ENCODE data around the gene DDX51. TPM values are rescaled to one million over a fixed set of nuclear protein-coding genes. Genes with fewer than 3 reads are reported as not detected.
"Not testable (repeated sequence)": the region's sequence is repeated elsewhere in the genome, so short reads cannot be mapped to it uniquely, and the experiment has no call there.

DDX51 gene
- polyA plus RNA-seq, 4 donors, result 12.9 to 24.7 (median 21.6) TPM

DNA sequence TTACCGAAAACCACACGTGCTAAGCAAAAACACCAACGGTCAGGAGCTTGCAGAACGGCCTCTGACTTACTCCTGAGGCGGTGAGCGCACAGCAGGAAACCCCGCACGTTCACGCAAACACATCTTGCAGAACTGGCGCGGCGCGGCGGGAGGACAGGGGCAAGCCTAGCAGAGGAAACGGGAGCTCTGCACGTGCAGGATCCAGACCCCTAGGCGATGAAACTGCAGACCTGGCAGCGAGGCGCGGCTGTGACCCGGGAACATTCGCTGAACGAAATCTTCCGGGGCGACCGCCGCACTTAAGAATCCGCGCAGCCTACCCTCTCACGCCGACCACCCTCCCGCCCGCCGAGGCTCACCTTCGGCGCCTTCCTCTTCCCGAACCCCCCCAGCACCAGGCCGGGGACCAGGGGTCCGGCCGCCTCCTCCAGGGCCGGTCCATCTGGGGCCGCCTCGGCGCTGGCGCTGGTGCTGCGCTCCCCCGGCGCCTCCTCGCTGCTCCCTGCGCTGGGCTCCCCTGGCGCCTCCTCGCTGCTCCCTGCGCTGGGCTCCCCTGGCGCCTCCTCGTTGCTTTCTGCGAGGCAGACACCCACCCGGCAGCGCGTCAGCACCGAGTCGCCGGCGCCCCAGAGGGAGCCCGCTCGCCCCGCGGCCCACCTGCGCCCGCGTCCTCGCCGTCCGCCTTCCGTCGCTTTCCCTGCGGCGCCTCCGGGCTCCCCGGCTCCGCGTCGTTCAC, 615 bp downstream of the DDX51 start:
- no peak for DNase-seq (ENCODE audit: low read depth in 4 of 4, low spot score in 2 of 4)

DNA sequence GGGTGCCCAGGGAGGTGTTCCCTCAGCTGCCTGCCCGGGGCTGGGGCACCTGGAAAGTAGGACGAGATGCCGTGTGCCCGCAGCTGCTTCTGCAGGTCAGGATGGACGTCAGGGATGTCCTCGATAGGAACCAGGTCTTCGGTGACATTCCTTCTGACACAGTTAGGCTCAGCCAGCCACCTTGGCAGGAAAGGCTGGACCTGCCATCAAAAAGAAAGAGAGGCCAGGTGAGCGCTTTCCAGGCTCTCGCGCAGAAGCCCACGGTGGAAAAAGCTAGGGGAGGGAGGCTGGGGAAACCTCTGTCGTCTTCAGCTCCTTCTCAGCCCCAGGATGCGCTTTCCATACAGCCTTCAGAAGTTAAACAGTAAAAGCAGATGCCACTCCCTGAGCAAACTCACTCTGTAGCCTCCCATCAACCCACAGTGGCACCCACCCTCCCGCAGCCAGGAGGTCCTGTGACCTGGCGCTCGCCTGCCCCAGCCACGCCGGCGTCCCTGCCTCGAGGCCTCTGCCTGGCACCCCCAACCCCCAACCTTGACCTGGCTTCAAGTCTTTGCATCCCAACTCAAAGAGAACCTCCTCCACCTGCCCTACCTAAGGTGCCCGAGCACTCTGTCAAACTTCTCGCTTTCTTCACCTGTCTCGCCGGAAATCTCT, 1.3 kb downstream of the DDX51 start:
- DNase-seq (ENCODE audit: low read depth in 4 of 4, low spot score in 2 of 4), result no peak

DNA sequence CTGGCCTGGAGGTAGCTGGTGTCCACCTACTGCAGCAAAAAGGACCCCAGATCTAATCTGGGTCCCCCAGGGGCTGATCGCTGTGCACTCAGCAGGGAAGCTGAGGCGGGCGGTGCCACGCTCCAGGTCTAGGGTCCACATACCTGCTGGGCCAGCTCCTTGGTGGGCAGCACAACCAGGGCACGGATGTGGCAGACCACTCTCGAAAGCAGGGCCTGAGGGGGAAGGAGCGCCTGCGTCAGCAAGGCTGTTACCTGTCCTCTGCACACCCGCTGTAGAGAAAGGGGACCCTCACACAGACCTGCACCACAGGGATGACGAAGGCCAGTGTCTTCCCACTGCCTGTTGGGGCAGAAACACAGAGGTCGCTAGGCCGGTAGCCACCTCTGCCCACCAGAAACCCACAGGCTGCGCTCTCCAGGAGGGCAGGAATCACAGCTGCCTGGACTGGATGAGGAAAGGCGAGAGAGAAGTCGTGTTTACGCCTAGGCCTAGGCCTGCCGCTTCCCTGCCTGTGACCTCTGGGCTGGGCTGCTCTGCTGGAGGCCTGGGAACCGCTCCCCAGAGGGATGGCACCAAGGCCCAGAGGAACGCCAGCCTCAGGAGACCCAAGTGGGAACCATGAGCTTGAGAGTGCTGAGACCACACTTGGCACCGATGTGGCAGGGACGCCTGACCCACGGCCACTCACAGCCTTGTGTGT, 2.0 kb downstream of the DDX51 start:
- no peak for DNase-seq (ENCODE audit: low read depth in 4 of 4, low spot score in 2 of 4)

GRCh38 chr12:132140918-132141841, 2.9 kb downstream of the DDX51 start:
- DNase-seq (ENCODE audit: low read depth in 4 of 4, low spot score in 2 of 4), result no peak

DNA sequence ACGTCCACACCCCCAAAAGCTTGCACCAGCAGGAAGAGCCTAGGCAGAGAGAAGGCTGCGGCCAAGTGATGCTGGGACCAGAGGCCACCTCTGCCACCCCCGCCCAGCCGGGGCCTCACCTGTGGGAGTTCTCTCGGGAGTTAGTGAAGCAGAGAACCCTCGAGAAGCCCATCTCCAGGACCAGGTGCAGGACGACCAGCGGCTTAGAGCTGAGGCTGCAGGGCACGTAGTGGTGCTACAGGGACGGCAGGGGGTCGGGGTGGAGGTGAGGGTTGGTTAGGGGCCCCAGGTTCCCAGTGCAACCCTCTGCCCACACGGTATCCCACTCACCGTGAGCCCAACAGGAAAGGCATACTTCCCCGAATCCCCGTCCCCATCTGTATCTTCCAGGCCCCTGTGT, 3.6 kb downstream of the DDX51 start:
- no peak for DNase-seq (ENCODE audit: low read depth in 4 of 4, low spot score in 2 of 4)

DNA sequence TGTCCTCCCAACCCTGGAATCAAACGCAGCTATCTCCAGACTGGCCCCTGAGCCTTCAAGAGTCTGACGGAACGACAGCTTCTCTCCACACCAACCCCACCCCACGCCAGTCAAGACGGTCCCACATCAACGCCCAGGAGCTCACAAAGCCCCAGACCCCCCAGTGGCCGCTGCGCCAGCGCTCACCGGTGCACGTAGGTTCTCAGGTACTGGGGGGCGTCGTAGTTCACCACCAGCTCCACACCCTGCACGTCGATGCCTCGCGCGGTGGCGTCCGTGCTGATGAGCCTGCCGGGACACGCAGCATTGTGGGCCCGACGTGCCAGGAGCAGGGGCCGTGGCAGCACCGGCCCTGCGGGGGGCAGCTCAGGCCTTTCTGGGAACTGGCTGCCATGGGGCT, 4.2 kb downstream of the DDX51 start:
- no peak for DNase-seq (ENCODE audit: low read depth in 4 of 4, low spot score in 2 of 4)

DNA sequence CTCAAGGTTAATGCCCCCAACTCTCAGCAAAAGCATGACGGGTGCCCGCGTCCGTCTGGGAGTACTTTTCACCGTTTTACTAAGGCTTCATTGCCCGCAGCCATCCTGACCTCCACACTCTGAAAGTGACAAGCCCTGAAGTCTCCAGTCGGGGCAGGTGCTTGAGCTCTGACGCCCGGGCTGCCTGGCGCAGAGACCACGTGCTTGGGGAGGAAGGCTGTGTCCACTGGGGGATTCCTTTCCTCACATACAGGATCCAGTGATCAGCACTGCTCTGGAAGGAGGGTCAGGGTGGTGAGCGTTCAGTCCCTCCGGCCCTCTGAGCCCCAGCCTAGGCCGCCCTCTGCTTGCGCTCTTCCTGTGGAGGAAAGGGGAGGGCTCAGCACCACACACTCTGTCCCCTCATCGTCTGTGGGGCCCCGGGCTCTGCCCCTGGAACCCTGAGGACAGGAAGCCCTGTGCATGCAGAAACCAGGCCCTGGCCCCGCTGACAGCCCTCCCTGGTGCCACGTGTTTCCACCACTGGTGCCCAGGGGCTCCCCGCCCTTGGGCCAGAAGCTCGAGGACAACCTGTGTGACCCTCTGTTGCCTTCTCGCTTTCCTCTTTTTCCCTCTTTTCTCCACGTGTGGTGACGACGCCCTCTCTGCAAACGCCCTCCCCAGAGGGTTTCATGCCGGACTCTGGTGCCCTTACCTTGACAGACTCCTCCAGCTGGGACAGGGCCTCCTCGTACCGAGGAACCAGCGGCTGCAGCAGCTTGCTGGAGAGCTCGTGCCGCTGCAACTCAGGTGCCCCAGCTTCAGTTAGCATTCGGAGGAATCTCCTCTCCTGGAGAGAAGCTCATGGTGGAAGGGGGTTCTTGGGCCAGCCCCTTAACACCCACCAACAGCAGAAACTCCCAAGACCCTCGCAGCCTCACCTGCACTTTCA, 4.9 kb downstream of the DDX51 start:
- no peak for DNase-seq (ENCODE audit: low read depth in 4 of 4, low spot score in 2 of 4)

- no peak for DNase-seq (ENCODE audit: low read depth in 4 of 4, low spot score in 2 of 4)
Measured at GRCh38 chr12:132137483-132138125, 6.5 kb downstream of the DDX51 start.

DNA sequence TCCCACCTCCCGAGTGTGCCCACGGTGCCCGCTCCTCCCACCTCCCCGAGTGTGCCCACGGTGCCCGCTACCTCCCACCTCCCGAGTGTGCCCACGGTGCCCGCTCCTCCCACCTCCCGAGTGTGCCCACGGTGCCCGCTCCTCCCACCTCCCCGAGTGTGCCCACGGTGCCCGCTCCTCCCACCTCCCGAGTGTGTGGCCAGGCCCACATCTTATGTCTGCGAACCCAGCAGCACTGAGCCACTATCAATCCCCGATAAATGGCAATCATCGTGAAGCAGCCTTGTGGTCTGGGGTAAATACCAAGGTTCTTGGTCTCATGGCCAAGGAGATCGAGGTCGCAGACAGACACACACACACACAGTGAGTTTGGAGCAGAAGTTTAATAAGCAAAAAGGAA, 7.9 kb downstream of the DDX51 start:
- not testable (repeated sequence) for DNase-seq (ENCODE audit: low read depth in 4 of 4, low spot score in 2 of 4)

- not testable (repeated sequence) for DNase-seq (ENCODE audit: low read depth in 4 of 4, low spot score in 2 of 4)
Measured at GRCh38 chr12:132134653-132135183, 9.4 kb downstream of the DDX51 start.

DNA sequence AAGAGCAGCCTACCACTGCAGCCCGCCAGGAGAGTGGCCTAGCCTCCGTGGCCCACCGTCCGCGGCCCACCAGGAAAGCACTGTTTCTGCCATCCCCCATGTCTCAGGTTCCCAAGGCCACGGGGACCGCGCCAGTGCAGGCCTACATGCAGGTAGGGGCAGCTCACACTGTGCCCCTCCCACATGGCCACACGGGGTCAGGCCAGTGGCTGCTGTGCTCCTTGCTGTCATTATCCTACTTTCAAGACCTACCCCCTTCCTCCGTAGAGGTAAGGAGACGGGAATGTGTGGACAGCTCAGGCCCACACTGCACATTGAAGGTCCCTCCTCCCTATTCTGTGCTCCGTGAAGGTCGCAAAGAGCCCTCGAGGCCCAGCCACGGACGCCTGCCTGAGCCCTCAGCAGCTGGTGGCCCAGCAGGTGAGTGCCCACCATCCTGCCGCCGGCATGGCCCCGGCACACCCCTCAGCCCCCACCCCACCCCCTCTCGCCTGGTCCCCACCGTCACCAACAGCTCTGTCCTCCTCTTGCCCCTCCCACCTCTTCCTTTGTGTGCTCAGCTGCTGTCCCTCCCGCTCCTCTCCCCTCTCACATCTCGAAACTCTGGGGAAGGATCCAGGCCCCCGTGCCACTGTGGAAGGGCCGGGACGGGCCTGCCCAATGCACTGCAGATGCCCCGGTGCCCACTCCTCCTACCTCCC, 10.0 kb downstream of the DDX51 start:
- DNase-seq (ENCODE audit: low read depth in 4 of 4, low spot score in 2 of 4), result no peak

GRCh38 chr12:132132609-132133430, 11.3 kb downstream of the DDX51 start:
- DNase-seq (ENCODE audit: low read depth in 4 of 4, low spot score in 2 of 4), result no peak

DNA sequence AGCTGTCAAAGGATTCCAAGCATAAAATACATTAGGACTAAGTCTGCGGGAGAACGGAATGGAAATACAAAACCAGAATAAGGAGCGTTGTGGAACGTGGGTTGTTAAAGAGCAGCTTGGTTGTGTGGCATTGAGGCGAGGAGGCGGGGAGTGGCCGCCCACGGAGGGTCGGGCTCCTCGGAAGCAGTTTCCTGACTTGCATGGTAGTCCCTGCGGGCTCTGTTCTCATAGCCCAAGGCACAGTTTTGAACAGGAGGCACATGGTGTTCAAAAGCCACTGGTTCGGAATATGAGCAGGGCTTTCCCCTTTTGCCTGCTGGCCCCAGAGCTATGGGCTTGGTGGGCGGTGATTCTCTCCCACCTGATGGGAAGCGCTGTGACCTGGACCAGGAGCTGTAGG, 12.2 kb downstream of the DDX51 start:
- DNase-seq (ENCODE audit: low read depth in 4 of 4, low spot score in 2 of 4), result no peak

GRCh38 chr12:132131229-132131628, 12.9 kb downstream of the DDX51 start:
- DNase-seq (ENCODE audit: low read depth in 4 of 4, low spot score in 2 of 4), result no peak

GRCh38 chr12:132130690-132131089, 13.4 kb downstream of the DDX51 start:
- no peak for DNase-seq (ENCODE audit: low read depth in 4 of 4, low spot score in 2 of 4)

GRCh38 chr12:132129007-132129406, 15.1 kb downstream of the DDX51 start:
- DNase-seq (ENCODE audit: low read depth in 4 of 4, low spot score in 2 of 4), result no peak

- no peak for DNase-seq (ENCODE audit: low read depth in 4 of 4, low spot score in 2 of 4)
Measured at GRCh38 chr12:132127041-132127440, 17.1 kb downstream of the DDX51 start.
